Thoracic aorta (tissue), 2 donors: Measurements from ENCODE around the gene TUBA4B. TPM values are rescaled to one million over a fixed set of nuclear protein-coding genes. Genes with fewer than 3 reads are reported as not detected.
"Not testable (repeated sequence)": the region's sequence is repeated elsewhere in the genome, so short reads cannot be mapped to it uniquely, and the experiment has no call there.

Experiments used
- ATAC-seq: fragments of 150-250 bp; one replicate; pipeline ENCODE4 v1.8.0; 2017; ENCODE audit warnings: low read depth; ENCODE audit not compliant: insufficient number of reproducible peaks, low FRiP score
- DNase-seq: peaks from one replicate; pipeline ENCODE4 v3.0.0-alpha.2; 2020; ENCODE audit warnings: low spot score
- H3K27ac ChIP-seq, 2 donors: fragments of 200-600 bp; sonication (generic); 1 replicate in 1 of 2; 2 replicates in 1 of 2; pipeline ENCODE4 v1.5.1; 2016; ENCODE audit warnings: mild to moderate bottlenecking in 2 of 2, moderate library complexity in 2 of 2
- H3K27me3 ChIP-seq: fragments of 200-600 bp; sonication (generic); replicated peaks from 2 replicates; pipeline ENCODE4 v1.6.0; 2016; ENCODE audit warnings: mild to moderate bottlenecking; ENCODE audit not compliant: insufficient read depth
- H3K36me3 ChIP-seq: fragments of 200-600 bp; sonication (generic); one replicate; pipeline ENCODE4 v1.5.1; 2016
- H3K4me1 ChIP-seq, 2 donors: fragments of 200-600 bp; sonication (generic); 1 replicate in 1 of 2; 2 replicates in 1 of 2; pipeline versions ENCODE4 v1.5.1 to v1.6.0; 2016; ENCODE audit warnings: low read depth in 2 of 2, mild to moderate bottlenecking in 1 of 2; ENCODE audit not compliant: control insufficient read depth in 1 of 2
- H3K4me3 ChIP-seq: fragments of 200-600 bp; sonication (generic); 2 replicates; pipeline ENCODE4 v1.5.1; 2016; ENCODE audit warnings: mild to moderate bottlenecking
- H3K9me3 ChIP-seq: fragments of 200-600 bp; sonication (generic); 2 replicates; pipeline ENCODE4 v1.5.1; 2016
- CTCF ChIP-seq: fragments of 200-600 bp; sonication (generic); IDR thresholded peaks from one replicate; pipeline ENCODE4 v1.5.1; 2019; ENCODE audit warnings: antibody characterized with exemption
- total RNA-seq, 2 donors: library from RNA; depleted of rRNA; stranded (reverse); fragments of >200 nt; gene quantifications; one replicate each; pipeline versions ENCODE4 v1.1.0 to v1.2.3, GENCODE V29; 2016

TUBA4B gene
- total RNA-seq, 2 donors from 2014 or later: not detected

- ATAC-seq (no peak), DNase-seq (no peak)
- no peaks in the 10 kb centered on the region for H3K9me3 ChIP-seq
- H3K27ac ChIP-seq: peak overlapping the region; percentile 88 to 95
- peaks cover 24 to 43% of the 10 kb centered on the region in 2 donors for H3K4me1 ChIP-seq
- peak overlapping the region; percentile 76 for H3K4me3 ChIP-seq
- H3K36me3 ChIP-seq: peaks cover 7% of the 10 kb centered on the region
- no peaks in the 10 kb centered on the region for H3K27me3 ChIP-seq
- TF ChIP-seq CTCF: no peak
These were observed 1.7 kb downstream of the TUBA4B start for GRCh38 chr2:219254590-219255201.

GRCh38 chr2:219258942-219259341 is 5.9 kb downstream of the TUBA4B start:
- not testable (repeated sequence) for H3K27ac ChIP-seq, DNase-seq, ATAC-seq, H3K4me1 ChIP-seq, H3K27me3 ChIP-seq, H3K9me3 ChIP-seq, H3K4me3 ChIP-seq, H3K36me3 ChIP-seq

GRCh38 chr2:219261024-219261855 is 8.2 kb downstream of the TUBA4B start:
- TF ChIP-seq CTCF: no peak
- no peak overlapping the region for H3K27ac ChIP-seq
- DNase-seq (no peak), ATAC-seq (no peak)
- no peaks in the 10 kb centered on the region for H3K4me1 ChIP-seq
- no peaks in the 10 kb centered on the region for H3K27me3 ChIP-seq
- no peak overlapping the region for H3K4me3 ChIP-seq
- H3K9me3 ChIP-seq: no peaks in the 10 kb centered on the region
- no peaks in the 10 kb centered on the region for H3K36me3 ChIP-seq

GRCh38 chr2:219266232-219266631 is 13.2 kb downstream of the TUBA4B start:
- H3K4me3 ChIP-seq: no peak overlapping the region
- no peak for DNase-seq

GRCh38 chr2:219266886-219267285 is 13.8 kb downstream of the TUBA4B start:
- no peak for TF ChIP-seq CTCF
- Histone ChIP-seq H3K4me3 (no peak overlapping the region), H3K4me1 (no peaks in the 10 kb centered on the region), H3K36me3 (no peaks in the 10 kb centered on the region), H3K27ac (no peak overlapping the region), H3K9me3 (no peaks in the 10 kb centered on the region), H3K27me3 (no peaks in the 10 kb centered on the region)
- ATAC-seq (no peak), DNase-seq (no peak)

More at GRCh38 chr2:219266232-219266631, 13.2 kb downstream of the TUBA4B start:
- no peaks in the 10 kb centered on the region for H3K9me3 ChIP-seq
- H3K27ac ChIP-seq: no peak overlapping the region
- no peaks in the 10 kb centered on the region for H3K36me3 ChIP-seq
- no peaks in the 10 kb centered on the region for H3K4me1 ChIP-seq
- no peak for ATAC-seq
- TF ChIP-seq CTCF: no peak
- no peaks in the 10 kb centered on the region for H3K27me3 ChIP-seq
